Stimulated activated CD4-positive, alpha-beta T cell treated with anti-CD3 and anti-CD28 coated beads, Interleukin-15, amount 100 ng/mL, for 1 hour (primary cell): ENCODE data around the gene MYO5B.
"Not testable (repeated sequence)": the region's sequence is repeated elsewhere in the genome, so short reads cannot be mapped to it uniquely, and the experiment has no call there.

Source experiments
- DNase-seq, 2 donors: peaks; one replicate each; pipeline ENCODE4 v3.0.0-alpha.2; 2020; ENCODE audit warnings: low read depth in 1 of 2, low spot score in 1 of 2

Gene MYO5B

GRCh38 chr18:50194631-50195532 is at the start of gene MYO5B:
Gene MYO5B, minus strand, starts transcription at chr18:50195147. Its CDS starts 354 bp downstream, at chr18:50194793.
- DNase-seq = peak; percentile 17 to 47

- not testable (repeated sequence) for DNase-seq
Observed at GRCh38 chr18:50241768-50242167, 46.8 kb upstream of the MYO5B start.

- DNase-seq = no peak
Observed at GRCh38 chr18:50240080-50240563, 45.2 kb upstream of the MYO5B start.

GRCh38 chr18:50232419-50232818 is 37.5 kb upstream of the MYO5B start:
- no peak for DNase-seq

GRCh38 chr18:50231621-50232020 is 36.7 kb upstream of the MYO5B start:
- DNase-seq = no peak

GRCh38 chr18:50220249-50220648 is 25.3 kb upstream of the MYO5B start:
- not testable (repeated sequence) for DNase-seq

- DNase-seq = no peak
Observed at GRCh38 chr18:50218432-50219197, 23.7 kb upstream of the MYO5B start.

- no peak for DNase-seq
Observed at GRCh38 chr18:50209311-50209710, 14.4 kb upstream of the MYO5B start.

GRCh38 chr18:50207722-50208121 is 12.8 kb upstream of the MYO5B start:
- no peak for DNase-seq

- DNase-seq = no peak
Observed at GRCh38 chr18:50203801-50204604, 9.1 kb upstream of the MYO5B start.

- DNase-seq = no peak
Observed at GRCh38 chr18:50201476-50202018, 6.6 kb upstream of the MYO5B start.

- no peak for DNase-seq
Observed at GRCh38 chr18:50199921-50200320, 5.0 kb upstream of the MYO5B start.

- no peak for DNase-seq
Observed at GRCh38 chr18:50199346-50199855, 4.5 kb upstream of the MYO5B start.

- DNase-seq = no peak
Observed at GRCh38 chr18:50196261-50196660, 1.3 kb upstream of the MYO5B start.

- DNase-seq = no peak
Observed at GRCh38 chr18:50195689-50196088, 742 bp upstream of the MYO5B start.

- DNase-seq = no peak
Observed at GRCh38 chr18:50193796-50194630, 934 bp downstream of the MYO5B start.

- no peak for DNase-seq
Observed at GRCh38 chr18:50192995-50193795, 1.8 kb downstream of the MYO5B start.

- DNase-seq = no peak
Observed at GRCh38 chr18:50190926-50191325, 4.0 kb downstream of the MYO5B start.

GRCh38 chr18:50190236-50190635 is 4.7 kb downstream of the MYO5B start:
- DNase-seq = no peak
